Measurements from ENCODE around the gene NUFIP2. TPM values are rescaled to one million over a fixed set of nuclear protein-coding genes. Genes with fewer than 3 reads are reported as not detected.

The NUFIP2 gene
- total RNA-seq, 4 donors from 2014 or later = 27.6 to 37.6 (median 30.5) TPM

GRCh38 chr17:29242790-29243189, 51.2 kb downstream of the NUFIP2 start:
- intact Hi-C loops (cut with DNase I) = no loop called here
- H3K9me3 ChIP-seq = no peaks in the 10 kb centered on the region
- peak; percentile 42 for DNase-seq (ENCODE audit: extremely low spot score)
- TF ChIP-seq POLR2A (IDR thresholded peaks at IDR 0.05; ENCODE audit: low read depth) = no peak
- no peak for TF ChIP-seq POLR2AphosphoS5 (IDR thresholded peaks at IDR 0.05)
- TF ChIP-seq CTCF (IDR thresholded peaks at IDR 0.05) = no peak
- TF ChIP-seq EP300 (IDR thresholded peaks at IDR 0.05) = no peak
- H3K4me1 ChIP-seq = peaks cover 6 to 17% (median 7%) of the 10 kb centered on the region in 4 donors
- H3K4me3 ChIP-seq = no peak overlapping the region
- no peaks in the 10 kb centered on the region for H3K27me3 ChIP-seq
- WGBS = over 99% methylated on average over 5 of the region's 6 CpGs
- H3K36me3 ChIP-seq = no peaks in the 10 kb centered on the region
- H3K27ac ChIP-seq (replicated peaks in 1 of 4) = no peak overlapping the region

- H3K4me3 ChIP-seq = no peak overlapping the region
- intact Hi-C loops (cut with DNase I) = no loop called here
- H3K4me1 ChIP-seq = peaks cover 6 to 17% (median 7%) of the 10 kb centered on the region in 4 donors
- TF ChIP-seq EP300 (IDR thresholded peaks at IDR 0.05) (no peak), POLR2AphosphoS5 (IDR thresholded peaks at IDR 0.05) (no peak), CTCF (IDR thresholded peaks at IDR 0.05) (no peak), POLR2A (IDR thresholded peaks at IDR 0.05; ENCODE audit: low read depth) (no peak)
- H3K27me3 ChIP-seq = no peaks in the 10 kb centered on the region
- H3K27ac ChIP-seq (replicated peaks in 1 of 4) = no peak overlapping the region
- H3K36me3 ChIP-seq = peaks cover 0 to 4% (median 0%) of the 10 kb centered on the region in 4 donors
- H3K9me3 ChIP-seq = no peaks in the 10 kb centered on the region
- 100% methylated on average over 1 of the region's 1 CpG for WGBS
- DNase-seq (ENCODE audit: extremely low spot score) = no peak
These were observed 51.9 kb downstream of the NUFIP2 start for GRCh38 chr17:29242051-29242450.

GRCh38 chr17:29240968-29241963, 52.7 kb downstream of the NUFIP2 start:
- Histone ChIP-seq H3K9me3 (no peaks in the 10 kb centered on the region), H3K4me1 (peaks cover 6 to 17% (median 7%) of the 10 kb centered on the region in 4 donors), H3K36me3 (peaks cover 0 to 4% (median 0%) of the 10 kb centered on the region in 4 donors), H3K27me3 (no peaks in the 10 kb centered on the region), H3K4me3 (no peak overlapping the region), H3K27ac (replicated peaks in 1 of 4) (peak overlapping the region in 3 of 4 donors; percentile 18 to 47 (median 33))
- TF ChIP-seq CTCF (IDR thresholded peaks at IDR 0.05) (no peak), POLR2AphosphoS5 (IDR thresholded peaks at IDR 0.05) (peak; percentile 47 to 51), EP300 (IDR thresholded peaks at IDR 0.05) (no peak), POLR2A (IDR thresholded peaks at IDR 0.05; ENCODE audit: low read depth) (no peak)
- intact Hi-C loops (cut with DNase I) = no loop called here
- DNase-seq (ENCODE audit: extremely low spot score) = peak; percentile 90
- WGBS = 83% methylated on average over 9 of the region's 9 CpGs

- H3K36me3 ChIP-seq = peaks cover 0 to 4% (median 0%) of the 10 kb centered on the region in 4 donors
- H3K4me1 ChIP-seq = peaks cover 6 to 17% (median 7%) of the 10 kb centered on the region in 4 donors
- H3K27me3 ChIP-seq = no peaks in the 10 kb centered on the region
- H3K9me3 ChIP-seq = no peaks in the 10 kb centered on the region
- H3K27ac ChIP-seq (replicated peaks in 1 of 4) = peak overlapping the region in 3 of 4 donors; percentile 18 to 47 (median 33)
- no peak overlapping the region for H3K4me3 ChIP-seq
- DNase-seq (ENCODE audit: extremely low spot score) = peak; percentile 68
- intact Hi-C loops (cut with DNase I) = no loop called here
- TF ChIP-seq POLR2AphosphoS5 (IDR thresholded peaks at IDR 0.05) (no peak), POLR2A (IDR thresholded peaks at IDR 0.05; ENCODE audit: low read depth) (no peak), CTCF (IDR thresholded peaks at IDR 0.05) (no peak)
- WGBS = 53% methylated on average over 2 of the region's 2 CpGs
These were observed 53.5 kb downstream of the NUFIP2 start for GRCh38 chr17:29240477-29240876.

Measured in esophagus muscularis mucosa (tissue), 4 donors.